ENCODE results near the gene HUS1B. TPM values are rescaled to one million over a fixed set of nuclear protein-coding genes. Genes with fewer than 3 reads are reported as not detected.
"Not testable (repeated sequence)": the region's sequence is repeated elsewhere in the genome, so short reads cannot be mapped to it uniquely, and the experiment has no call there.

The HUS1B gene
- total RNA-seq, 1 experiment from 2014 or later = 0.71 TPM

- H3K4me3 Mint-ChIP-seq (ENCODE audit: low read depth, unreplicated experiment) = no peak overlapping the region
- CTCF ChIA-PET = no interaction called here
- H3K27me3 Mint-ChIP-seq (ENCODE audit: unreplicated experiment) = no peaks in the 10 kb centered on the region
- H3K4me1 Mint-ChIP-seq (ENCODE audit: low read depth, unreplicated experiment) = no peaks in the 10 kb centered on the region
- no peak for TF ChIP-seq CTCF (IDR thresholded peaks at IDR 0.05; ENCODE audit: unreplicated experiment)
- intact Hi-C loops (cut with micrococcal nuclease; ENCODE audit: unreplicated experiment) = no loop called here
- no TSS peak for BruUV-seq (replicated peaks)
- no peak overlapping the region for H3K27ac Mint-ChIP-seq (ENCODE audit: unreplicated experiment)
- H3K36me3 Mint-ChIP-seq (ENCODE audit: insufficient read depth, unreplicated experiment) = no peaks in the 10 kb centered on the region
- DNase-seq = no peak
- H3K9me3 Mint-ChIP-seq (ENCODE audit: low read depth, unreplicated experiment) = peaks cover 5% of the 10 kb centered on the region
These were observed 10.5 kb upstream of the HUS1B start for GRCh38 chr6:667253-667927.

- no peak for DNase-seq
- no peaks in the 10 kb centered on the region for H3K36me3 Mint-ChIP-seq (ENCODE audit: insufficient read depth, unreplicated experiment)
- peaks cover 5% of the 10 kb centered on the region for H3K9me3 Mint-ChIP-seq (ENCODE audit: low read depth, unreplicated experiment)
- H3K27ac Mint-ChIP-seq (ENCODE audit: unreplicated experiment) = no peak overlapping the region
- H3K4me3 Mint-ChIP-seq (ENCODE audit: low read depth, unreplicated experiment) = no peak overlapping the region
- CTCF ChIA-PET = no interaction called here
- intact Hi-C loops (cut with micrococcal nuclease; ENCODE audit: unreplicated experiment) = no loop called here
- no peaks in the 10 kb centered on the region for H3K27me3 Mint-ChIP-seq (ENCODE audit: unreplicated experiment)
- BruUV-seq (replicated peaks) = no TSS peak
- peaks cover 5% of the 10 kb centered on the region for H3K4me1 Mint-ChIP-seq (ENCODE audit: low read depth, unreplicated experiment)
- TF ChIP-seq CTCF (IDR thresholded peaks at IDR 0.05; ENCODE audit: unreplicated experiment) = no peak
These were observed 8.7 kb upstream of the HUS1B start for GRCh38 chr6:665403-666267.

GRCh38 chr6:663788-664187 is 6.9 kb upstream of the HUS1B start:
- H3K4me1 Mint-ChIP-seq (ENCODE audit: low read depth, unreplicated experiment) = peaks cover 12% of the 10 kb centered on the region
- H3K4me3 Mint-ChIP-seq (ENCODE audit: low read depth, unreplicated experiment); H3K27ac Mint-ChIP-seq (ENCODE audit: unreplicated experiment); DNase-seq; H3K9me3 Mint-ChIP-seq (ENCODE audit: low read depth, unreplicated experiment); CTCF ChIA-PET; intact Hi-C loops (cut with micrococcal nuclease; ENCODE audit: unreplicated experiment); H3K36me3 Mint-ChIP-seq (ENCODE audit: insufficient read depth, unreplicated experiment); BruUV-seq (replicated peaks); H3K27me3 Mint-ChIP-seq (ENCODE audit: unreplicated experiment): not testable (repeated sequence)

GRCh38 chr6:659716-660581 is 3.0 kb upstream of the HUS1B start:
- no peak overlapping the region for H3K4me3 Mint-ChIP-seq (ENCODE audit: low read depth, unreplicated experiment)
- peaks cover 12% of the 10 kb centered on the region for H3K4me1 Mint-ChIP-seq (ENCODE audit: low read depth, unreplicated experiment)
- H3K27ac Mint-ChIP-seq (ENCODE audit: unreplicated experiment) = no peak overlapping the region
- no peaks in the 10 kb centered on the region for H3K36me3 Mint-ChIP-seq (ENCODE audit: insufficient read depth, unreplicated experiment)
- BruUV-seq (replicated peaks) = no TSS peak
- no peaks in the 10 kb centered on the region for H3K27me3 Mint-ChIP-seq (ENCODE audit: unreplicated experiment)
- no peak for TF ChIP-seq CTCF (IDR thresholded peaks at IDR 0.05; ENCODE audit: unreplicated experiment)
- peaks cover 2% of the 10 kb centered on the region for H3K9me3 Mint-ChIP-seq (ENCODE audit: low read depth, unreplicated experiment)
- no peak for DNase-seq
- intact Hi-C loops (cut with micrococcal nuclease; ENCODE audit: unreplicated experiment) = no loop called here
- CTCF ChIA-PET = no interaction called here

All from Calu3 (cell line).